ENCODE measurements around the gene COL5A1.

Gene COL5A1

GRCh38 chr9:134607971-134608370, 33.6 kb upstream of the COL5A1 start:
- DNase-seq: no peak

- DNase-seq: no peak
Observed at GRCh38 chr9:134611046-134611445, 30.6 kb upstream of the COL5A1 start.

- DNase-seq: no peak
Observed at GRCh38 chr9:134612309-134612708, 29.3 kb upstream of the COL5A1 start.

GRCh38 chr9:134612715-134613114, 28.9 kb upstream of the COL5A1 start:
- DNase-seq: no peak

- DNase-seq: no peak
Observed at GRCh38 chr9:134614256-134614655, 27.3 kb upstream of the COL5A1 start.

- no peak for DNase-seq
Observed at GRCh38 chr9:134616341-134616740, 25.3 kb upstream of the COL5A1 start.

GRCh38 chr9:134617246-134617645, 24.4 kb upstream of the COL5A1 start:
- no peak for DNase-seq

GRCh38 chr9:134617836-134618162, 23.8 kb upstream of the COL5A1 start:
- DNase-seq: no peak

- no peak for DNase-seq
Observed at GRCh38 chr9:134618163-134618832, 23.3 kb upstream of the COL5A1 start.

- no peak for DNase-seq
Observed at GRCh38 chr9:134618833-134619447, 22.7 kb upstream of the COL5A1 start.

- no peak for DNase-seq
Observed at GRCh38 chr9:134619448-134619982, 22.1 kb upstream of the COL5A1 start.

GRCh38 chr9:134619983-134620661, 21.5 kb upstream of the COL5A1 start:
- DNase-seq: no peak

GRCh38 chr9:134620751-134621557, 20.6 kb upstream of the COL5A1 start:
- DNase-seq: no peak

- no peak for DNase-seq
Observed at GRCh38 chr9:134621558-134622110, 20.0 kb upstream of the COL5A1 start.

GRCh38 chr9:134622896-134623257, 18.7 kb upstream of the COL5A1 start:
- DNase-seq: no peak

GRCh38 chr9:134623258-134624066, 18.1 kb upstream of the COL5A1 start:
- DNase-seq: no peak

- DNase-seq: no peak
Observed at GRCh38 chr9:134624137-134624591, 17.4 kb upstream of the COL5A1 start.

- DNase-seq: no peak
Observed at GRCh38 chr9:134624621-134625181, 16.9 kb upstream of the COL5A1 start.

GRCh38 chr9:134625361-134626068, 16.1 kb upstream of the COL5A1 start:
- no peak for DNase-seq

GRCh38 chr9:134626069-134626423, 15.6 kb upstream of the COL5A1 start:
- DNase-seq: no peak
